CD4-positive, alpha-beta T cell (primary cell): Measurements from ENCODE around the gene ZNF446. TPM values are rescaled to one million over a fixed set of nuclear protein-coding genes. Genes with fewer than 3 reads are reported as not detected.
"Not testable (repeated sequence)": the region's sequence is repeated elsewhere in the genome, so short reads cannot be mapped to it uniquely, and the experiment has no call there.

Experiments
- ATAC-seq: fragments of 200-7000 bp; cut with Tn5 transposase; one replicate; pipeline ENCODE4 v1.10.0; 2022; ENCODE audit warnings: mild to moderate bottlenecking; ENCODE audit not compliant: poor library complexity
- CTCF ChIA-PET: fragments of 350-600 bp; sonication (Branson Sonifier 250); formaldehyde crosslinking; loops from one replicate; lab custom pipeline; 2021; ENCODE audit warnings: antibody characterized with exemption, inconsistent platforms; lab: Charles Lee
- POLR2A ChIA-PET: fragments of 350-600 bp; sonication (Branson Sonifier 250); formaldehyde crosslinking; loops from one replicate; lab custom pipeline; 2021; ENCODE audit warnings: antibody characterized with exemption, inconsistent platforms; lab: Charles Lee
- DNase-seq, 14 experiments: peaks; one replicate each; pipeline ENCODE4 v3.0.0-alpha.2; 2013 to 2020; ENCODE audit warnings: mixed read lengths in 2 of 14
- H3K27ac ChIP-seq, 2 donors: one replicate each; pipeline versions ENCODE4 v1.5.1 to v1.7.0; 2013; ENCODE audit warnings: low read length in 2 of 2, low read depth in 1 of 2, mild to moderate bottlenecking in 1 of 2
- H3K27me3 ChIP-seq, 2 experiments: 1 replicate in 1 of 2; 2 replicates in 1 of 2; pipeline versions ENCODE4 v1.6.1 to v1.7.0; 2013; ENCODE audit warnings: low read length in 2 of 2, control low read depth in 1 of 2, mild to moderate bottlenecking in 1 of 2, moderate library complexity in 1 of 2; ENCODE audit not compliant: insufficient read depth in 2 of 2, control insufficient read depth in 1 of 2
- H3K36me3 ChIP-seq: one replicate; pipeline ENCODE4 v1.6.1; 2013; ENCODE audit warnings: low read length, control low read depth; ENCODE audit not compliant: insufficient read depth
- H3K4me1 ChIP-seq: one replicate; pipeline ENCODE4 v1.6.1; 2013; ENCODE audit warnings: low read length, control low read depth; ENCODE audit not compliant: insufficient read depth
- H3K4me3 ChIP-seq: one replicate; pipeline ENCODE4 v1.5.1; 2013; ENCODE audit warnings: mild to moderate bottlenecking, low read length, moderate library complexity
- H3K9me3 ChIP-seq, 2 experiments: 1 replicate in 1 of 2; 2 replicates in 1 of 2; pipeline versions ENCODE4 v1.6.1 to v1.7.0; 2013; ENCODE audit warnings: low read length in 2 of 2, mild to moderate bottlenecking in 2 of 2, control low read depth in 1 of 2, moderate library complexity in 1 of 2; ENCODE audit not compliant: control insufficient read depth in 1 of 2, insufficient read depth in 1 of 2
- H3K27ac Mint-ChIP-seq: one replicate; pipeline ENCODE4 v1.8.0; 2020; ENCODE audit warnings: mixed read lengths
- H3K27me3 Mint-ChIP-seq: one replicate; pipeline ENCODE4 v1.8.0; 2021; ENCODE audit warnings: mixed read lengths
- H3K36me3 Mint-ChIP-seq: one replicate; pipeline ENCODE4 v1.8.0; 2021; ENCODE audit warnings: low read depth, mixed read lengths
- H3K4me1 Mint-ChIP-seq: one replicate; pipeline ENCODE4 v1.8.0; 2021; ENCODE audit warnings: low read depth, mixed read lengths
- H3K4me3 Mint-ChIP-seq: one replicate; pipeline ENCODE4 v1.8.0; 2020; ENCODE audit warnings: mild to moderate bottlenecking, mixed read lengths
- H3K9me3 Mint-ChIP-seq: one replicate; pipeline ENCODE4 v1.8.0; 2020; ENCODE audit warnings: mixed read lengths
- CTCF ChIP-seq: fragments of 200-600 bp; IDR thresholded peaks from one replicate; pipeline ENCODE4 v1.8.0; 2022; ENCODE audit warnings: antibody characterized with exemption, mild to moderate bottlenecking
- intact Hi-C, 2 experiments: fragments of 100-400 bp; cut with DNase I in 1 of 2; cut with micrococcal nuclease in 1 of 2; formaldehyde crosslinking; loops; one replicate each; pipeline versions ENCODE4 v1.15.1 to v1.9.0; 2023 to 2025; cut with DNase I, micrococcal nuclease
- total RNA-seq, 174 experiments: library from RNA in 2 of 174; stranded (reverse) in 2 of 174; gene quantifications; one replicate each; pipeline ENCODE4 v1.2.3 and lab custom pipeline; 2021 to 2026

ZNF446 gene
- total RNA-seq, 2 experiments from 2014 or later, result 13.6 to 14.6 TPM

- no peak for ATAC-seq
- peaks cover 26% of the 10 kb centered on the region for H3K9me3 Mint-ChIP-seq
- peaks cover 31% of the 10 kb centered on the region for H3K36me3 ChIP-seq
- peaks cover 14% of the 10 kb centered on the region for H3K4me1 Mint-ChIP-seq
- no peaks in the 10 kb centered on the region for H3K27me3 ChIP-seq
- H3K27ac Mint-ChIP-seq, result no peak overlapping the region
- H3K36me3 Mint-ChIP-seq, result peaks cover 91% of the 10 kb centered on the region
- POLR2A ChIA-PET, result no interaction called here
- no peak overlapping the region for H3K4me3 Mint-ChIP-seq
- intact Hi-C loops, result no loop called here
- CTCF ChIA-PET, result no interaction called here
- no peak for DNase-seq
- TF ChIP-seq CTCF, result no peak
- no peak overlapping the region for H3K4me3 ChIP-seq
- no peaks in the 10 kb centered on the region for H3K27me3 Mint-ChIP-seq
- no peak overlapping the region for H3K27ac ChIP-seq
- peaks cover 7% of the 10 kb centered on the region for H3K4me1 ChIP-seq
- H3K9me3 ChIP-seq, result peaks cover 59 to 86% of the 10 kb centered on the region in 2 experiments
Measured at GRCh38 chr19:58434217-58434616, 41.9 kb upstream of the ZNF446 start.

- no peak for TF ChIP-seq CTCF
- Mint-ChIP-seq H3K36me3 (peaks cover 53% of the 10 kb centered on the region), H3K9me3 (peaks cover 19% of the 10 kb centered on the region), H3K4me3 (peak within 1 kb of the TSS; percentile 97), H3K27me3 (peaks cover 11% of the 10 kb centered on the region), H3K27ac (peak within 1 kb of the TSS; percentile 88), H3K4me1 (peaks cover 27% of the 10 kb centered on the region)
- DNase-seq (peak; percentile 84 to 100 (median 92)), ATAC-seq (peak; percentile 96)
- peaks cover 21% of the 10 kb centered on the region for H3K36me3 ChIP-seq
- ChIA-PET CTCF (interaction anchor here (1.6 kb wide), 1 partner anchor 31 kb away, joined by 6 read pairs; the partner anchor contains the start of gene ZNF584), POLR2A (interaction anchor here (0.6 to 2.1 kb wide), 13 partner anchors 11 to 758 kb away, joined by 3 to 24 read pairs (median 3); partner anchors contain the start of genes RPS5, TRIM28, ZNF324B and ZNF446)
- peaks cover 31 to 49% of the 10 kb centered on the region in 2 experiments for H3K9me3 ChIP-seq
- H3K27ac ChIP-seq, result peak within 1 kb of the TSS; percentile 68 to 77
- H3K4me1 ChIP-seq, result peaks cover 23% of the 10 kb centered on the region
- H3K27me3 ChIP-seq, result no peaks in the 10 kb centered on the region
- intact Hi-C loops, result loop anchor here (1.0 to 5.0 kb wide), 10 partner anchors 11 to 113 kb away; partner anchors contain the start of genes RPS5 (in 2 of the 2), ZNF324B (in 2 of the 2), ZNF446 (in 2 of the 2) and ZNF584 (in 2 of the 2)
- H3K4me3 ChIP-seq, result peak within 1 kb of the TSS; percentile 62
Measured at GRCh38 chr19:58439576-58440554, 36.3 kb upstream of the ZNF446 start, which contains the start of gene ZNF132. TSS of gene ZNF132 (minus strand) at chr19:58440153. CDS start at chr19:58439821, 332 bp downstream.

GRCh38 chr19:58440556-58440955 is 35.6 kb upstream of the ZNF446 start:
- peaks cover 23% of the 10 kb centered on the region for H3K4me1 ChIP-seq
- Mint-ChIP-seq H3K4me1 (peaks cover 27% of the 10 kb centered on the region), H3K27me3 (peaks cover 15% of the 10 kb centered on the region), H3K9me3 (peaks cover 19% of the 10 kb centered on the region), H3K36me3 (peaks cover 46% of the 10 kb centered on the region), H3K27ac (peak overlapping the region; percentile 88), H3K4me3 (peak overlapping the region; percentile 97)
- ChIA-PET CTCF (interaction anchor here (0.6 to 1.6 kb wide), 2 partner anchors 9 to 32 kb away, joined by 3 to 6 read pairs; partner anchors contain the start of gene ZNF584), POLR2A (interaction anchor here (1.0 to 2.1 kb wide), 10 partner anchors 11 to 136 kb away, joined by 3 to 24 read pairs (median 3); partner anchors contain the start of genes TRIM28, ZNF324B, ZNF446 and ZNF497)
- peak overlapping the region; percentile 62 for H3K4me3 ChIP-seq
- no peak for ATAC-seq
- peak overlapping the region; percentile 68 to 77 for H3K27ac ChIP-seq
- H3K27me3 ChIP-seq, result no peaks in the 10 kb centered on the region
- peak in 2 of 14 experiments; percentile 5 to 10 for DNase-seq
- H3K36me3 ChIP-seq, result peaks cover 15% of the 10 kb centered on the region
- intact Hi-C loops, result loop anchor here (1.0 to 5.0 kb wide), 10 partner anchors 11 to 113 kb away; partner anchors contain the start of genes RPS5 (in 2 of the 2), ZNF324B (in 2 of the 2), ZNF446 (in 2 of the 2) and ZNF584 (in 2 of the 2)
- H3K9me3 ChIP-seq, result peaks cover 25 to 49% of the 10 kb centered on the region in 2 experiments
- no peak for TF ChIP-seq CTCF

GRCh38 chr19:58442986-58443385 is 33.2 kb upstream of the ZNF446 start:
- intact Hi-C loops, result loop anchor here in 1 of 2 experiments (5.0 kb wide), 2 partner anchors 34 to 36 kb away; partner anchors contain the start of genes ZNF446 and ZNF584
- H3K27ac Mint-ChIP-seq, H3K36me3 ChIP-seq, ATAC-seq, H3K4me3 Mint-ChIP-seq, DNase-seq, H3K4me3 ChIP-seq, CTCF ChIA-PET, H3K27ac ChIP-seq: not testable (repeated sequence)
- Histone ChIP-seq H3K27me3 (peaks cover 0 to 10% of the 10 kb centered on the region in 2 experiments), H3K4me1 (peaks cover 23% of the 10 kb centered on the region), H3K9me3 (peaks cover 3 to 36% of the 10 kb centered on the region in 2 experiments)
- Mint-ChIP-seq H3K36me3 (peaks cover 21% of the 10 kb centered on the region), H3K9me3 (peaks cover 11% of the 10 kb centered on the region), H3K4me1 (peaks cover 20% of the 10 kb centered on the region), H3K27me3 (peaks cover 25% of the 10 kb centered on the region)
- POLR2A ChIA-PET, result interaction anchor here (0.8 to 1.4 kb wide), 2 partner anchors 95 to 260 kb away, joined by 3 to 5 read pairs; partner anchors contain the start of gene ZNF274
